Liver (tissue), 3 donors: ENCODE data around the gene UTP15.

Experiments used
- EGR1 ChIP-seq, 2 donors: IDR thresholded peaks; 2 replicates each; pipeline ENCODE4 v1.6.1; 2016 to 2018; ENCODE audit warnings: antibody characterized with exemption in 2 of 2, low read depth in 2 of 2
- TF ChIP-seq, protein P1 (sequence below): fragments of 150-350 bp; IDR thresholded peaks from 2 replicates; pipeline ENCODE4 v1.5.1; 2017; ENCODE audit warnings: improper control_type of control experiment, low read depth, low read length; ENCODE audit not compliant: missing input control
- donor health status: healthy.
- donor health status: healthy.

GRCh38 chr5:73565969-73566547 lies 515 bp downstream of the UTP15 start:
- no peak for TF ChIP-seq EGR1 (IDR thresholded peaks at IDR 0.05; ENCODE audit: low read depth in 2 of 2)
- TF ChIP-seq, protein P1, sequence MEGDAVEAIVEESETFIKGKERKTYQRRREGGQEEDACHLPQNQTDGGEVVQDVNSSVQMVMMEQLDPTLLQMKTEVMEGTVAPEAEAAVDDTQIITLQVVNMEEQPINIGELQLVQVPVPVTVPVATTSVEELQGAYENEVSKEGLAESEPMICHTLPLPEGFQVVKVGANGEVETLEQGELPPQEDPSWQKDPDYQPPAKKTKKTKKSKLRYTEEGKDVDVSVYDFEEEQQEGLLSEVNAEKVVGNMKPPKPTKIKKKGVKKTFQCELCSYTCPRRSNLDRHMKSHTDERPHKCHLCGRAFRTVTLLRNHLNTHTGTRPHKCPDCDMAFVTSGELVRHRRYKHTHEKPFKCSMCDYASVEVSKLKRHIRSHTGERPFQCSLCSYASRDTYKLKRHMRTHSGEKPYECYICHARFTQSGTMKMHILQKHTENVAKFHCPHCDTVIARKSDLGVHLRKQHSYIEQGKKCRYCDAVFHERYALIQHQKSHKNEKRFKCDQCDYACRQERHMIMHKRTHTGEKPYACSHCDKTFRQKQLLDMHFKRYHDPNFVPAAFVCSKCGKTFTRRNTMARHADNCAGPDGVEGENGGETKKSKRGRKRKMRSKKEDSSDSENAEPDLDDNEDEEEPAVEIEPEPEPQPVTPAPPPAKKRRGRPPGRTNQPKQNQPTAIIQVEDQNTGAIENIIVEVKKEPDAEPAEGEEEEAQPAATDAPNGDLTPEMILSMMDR: no peak
